Liver (tissue), 9 donors: ENCODE results near the gene OSBP2. TPM values are rescaled to one million over a fixed set of nuclear protein-coding genes. Genes with fewer than 3 reads are reported as not detected.

Source experiments
- DNase-seq: peaks from one replicate; pipeline ENCODE4 v3.0.0-alpha.2; 2017; ENCODE audit warnings: low spot score
- H3K27ac ChIP-seq, 2 donors: one replicate each; pipeline ENCODE4 v1.7.0; 2013; ENCODE audit warnings: inconsistent platforms in 2 of 2, low read length in 2 of 2, control low read depth in 1 of 2, low read depth in 1 of 2, mild to moderate bottlenecking in 1 of 2
- H3K27me3 ChIP-seq, 4 donors: one replicate each; pipeline versions ENCODE4 v1.6.1 to v1.7.0; 2013; ENCODE audit warnings: low read length in 3 of 4, inconsistent platforms in 1 of 4, mild to moderate bottlenecking in 1 of 4, moderate library complexity in 1 of 4; ENCODE audit not compliant: control insufficient read depth in 4 of 4, insufficient read depth in 4 of 4
- H3K36me3 ChIP-seq, 4 donors: one replicate each; pipeline versions ENCODE4 v1.6.1 to v1.7.0; 2013; ENCODE audit warnings: low read length in 3 of 4, mild to moderate bottlenecking in 3 of 4, low read depth in 1 of 4, moderate library complexity in 1 of 4; ENCODE audit not compliant: control insufficient read depth in 4 of 4, insufficient read depth in 3 of 4
- H3K4me1 ChIP-seq, 4 donors: one replicate each; pipeline versions ENCODE4 v1.6.1 to v1.7.0; 2013; ENCODE audit warnings: low read length in 3 of 4, mild to moderate bottlenecking in 3 of 4, moderate library complexity in 1 of 4; ENCODE audit not compliant: control insufficient read depth in 4 of 4, insufficient read depth in 4 of 4
- H3K4me3 ChIP-seq, 3 donors: one replicate each; pipeline versions ENCODE4 v1.6.1 to v1.7.0; 2013; ENCODE audit warnings: low read length in 3 of 3, control low read depth in 1 of 3, low read depth in 1 of 3, mild to moderate bottlenecking in 1 of 3
- H3K9ac ChIP-seq, 2 donors: one replicate each; pipeline ENCODE4 v1.7.0; 2013; ENCODE audit warnings: low read length in 2 of 2, mild to moderate bottlenecking in 2 of 2, moderate library complexity in 2 of 2, control low read depth in 1 of 2, low read depth in 1 of 2
- H3K9me3 ChIP-seq, 4 donors: one replicate each; pipeline versions ENCODE4 v1.6.1 to v1.7.0; 2013; ENCODE audit warnings: low read length in 3 of 4; ENCODE audit not compliant: control insufficient read depth in 4 of 4
- EGR1 ChIP-seq, 2 donors: IDR thresholded peaks; 2 replicates each; pipeline ENCODE4 v1.6.1; 2016 to 2018; ENCODE audit warnings: antibody characterized with exemption in 2 of 2, low read depth in 2 of 2
- FOXA1 ChIP-seq: IDR thresholded peaks from 2 replicates; pipeline ENCODE4 v1.6.1; 2016; ENCODE audit warnings: antibody characterized with exemption
- FOXA2 ChIP-seq: IDR thresholded peaks from 2 replicates; pipeline ENCODE4 v1.6.1; 2016; ENCODE audit warnings: antibody characterized with exemption
- GABPA ChIP-seq, 2 donors: IDR thresholded peaks in 1 of 2; conservative IDR thresholded peaks in 1 of 2; 2 replicates each; pipeline ENCODE4 v1.6.1; 2016; ENCODE audit warnings: antibody characterized with exemption in 2 of 2, mild to moderate bottlenecking in 1 of 2, moderate library complexity in 1 of 2
- HNF4A ChIP-seq, 2 donors: conservative IDR thresholded peaks; 2 replicates each; pipeline ENCODE4 v1.6.1; 2016; ENCODE audit warnings: antibody characterized with exemption in 2 of 2, mild to moderate bottlenecking in 2 of 2
- HNF4G ChIP-seq: IDR thresholded peaks from 2 replicates; pipeline ENCODE4 v1.6.1; 2016; ENCODE audit warnings: antibody characterized with exemption
- JUND ChIP-seq, 2 donors: IDR thresholded peaks; 2 replicates each; pipeline ENCODE4 v1.6.1; 2016; ENCODE audit warnings: antibody characterized with exemption in 2 of 2
- NR2F2 ChIP-seq: IDR thresholded peaks from 2 replicates; pipeline ENCODE4 v1.6.1; 2016; ENCODE audit warnings: antibody characterized with exemption
- RAD21 ChIP-seq, 2 donors: IDR thresholded peaks; 2 replicates each; pipeline ENCODE4 v1.6.1; 2016; ENCODE audit warnings: antibody characterized with exemption in 2 of 2, mild to moderate bottlenecking in 2 of 2
- RXRA ChIP-seq, 2 donors: IDR thresholded peaks; 2 replicates each; pipeline ENCODE4 v1.6.1; 2017 to 2018; ENCODE audit warnings: antibody characterized with exemption in 2 of 2, mild to moderate bottlenecking in 1 of 2
- SP1 ChIP-seq: IDR thresholded peaks from 2 replicates; pipeline ENCODE4 v1.6.1; 2018; ENCODE audit warnings: antibody characterized with exemption, mild to moderate bottlenecking
- TAF1 ChIP-seq: conservative IDR thresholded peaks from 2 replicates; pipeline ENCODE4 v1.6.1; 2016; ENCODE audit warnings: antibody characterized with exemption, mild to moderate bottlenecking
- YY1 ChIP-seq: IDR thresholded peaks from 2 replicates; pipeline ENCODE4 v1.6.1; 2016; ENCODE audit warnings: antibody characterized with exemption, mild to moderate bottlenecking
- WGBS: extraction: QIAGEN DNeasy Blood & Tissue Kit; methylation state at CpG from one replicate; pipeline ENCODE4 v1.1.7; 2013; 5-methylcytosine and 5-hydroxymethylcytosine counted together
- polyA plus RNA-seq, 2 donors: library from polyadenylated mRNA; stranded (reverse) in 1 of 2; unstranded in 1 of 2; fragments of 200-250 nt in 1 of 2; fragments of >200 nt in 1 of 2; fragmentation: Nextera tagmentation in 1 of 2; extraction: Ambion mirVana in 1 of 2; gene quantifications; one replicate each; pipeline versions ENCODE4 v1.2.1 to v1.2.3, GENCODE V29; 2013 to 2015
- total RNA-seq, 2 donors: library from RNA; depleted of rRNA; stranded (reverse); fragments of >200 nt; gene quantifications; one replicate each; pipeline ENCODE4 v1.2.3, GENCODE V29; 2014
- TF ChIP-seq, protein P1 (sequence below): fragments of 150-350 bp; IDR thresholded peaks from 2 replicates; pipeline ENCODE4 v1.5.1; 2017; ENCODE audit warnings: improper control_type of control experiment, low read depth, low read length; ENCODE audit not compliant: missing input control
- TF ChIP-seq, protein P2 (sequence below): IDR thresholded peaks from 2 replicates; pipeline ENCODE4 v1.6.1; 2016; ENCODE audit warnings: antibody characterized with exemption
- TF ChIP-seq, protein P3 (sequence below): IDR thresholded peaks from 2 replicates; pipeline ENCODE4 v1.6.1; 2016; ENCODE audit warnings: antibody characterized with exemption, mild to moderate bottlenecking
- TF ChIP-seq, protein P4 (sequence below): IDR thresholded peaks from 2 replicates; pipeline ENCODE4 v1.6.1; 2016; ENCODE audit warnings: antibody characterized with exemption
- TF ChIP-seq, protein P5 (sequence below): IDR thresholded peaks from 2 replicates; pipeline ENCODE4 v1.6.1; 2016; ENCODE audit warnings: antibody characterized with exemption
- donor health status: healthy.
- donor health status: healthy.
- donor health status: healthy.
- donor health status: healthy.
- donor health status: healthy.

The OSBP2 gene
- total and polyA plus RNA-seq, 4 donors: 0.43 to 192 (median 0.86) TPM

DNA sequence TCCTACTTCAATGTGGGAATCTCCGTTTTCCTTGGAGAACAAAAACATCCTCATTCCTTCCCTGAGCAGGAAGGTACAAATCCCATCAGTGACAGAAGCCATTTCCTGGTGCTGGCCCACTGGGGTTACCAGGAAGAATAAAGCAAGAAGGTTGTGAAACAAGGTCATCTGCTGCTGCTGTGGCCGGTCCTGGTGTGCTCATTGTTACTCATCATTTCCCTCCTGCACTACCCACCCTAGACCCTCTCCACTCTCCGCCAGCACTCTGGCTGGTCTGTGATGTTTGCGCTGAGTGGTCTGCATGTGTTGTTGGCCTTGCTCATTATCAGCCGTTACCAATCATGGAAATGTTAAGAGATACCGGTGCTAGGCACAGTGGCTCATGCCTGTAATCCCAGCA is 37.0 kb downstream of the OSBP2 start (continued):
- TF ChIP-seq, protein P1, sequence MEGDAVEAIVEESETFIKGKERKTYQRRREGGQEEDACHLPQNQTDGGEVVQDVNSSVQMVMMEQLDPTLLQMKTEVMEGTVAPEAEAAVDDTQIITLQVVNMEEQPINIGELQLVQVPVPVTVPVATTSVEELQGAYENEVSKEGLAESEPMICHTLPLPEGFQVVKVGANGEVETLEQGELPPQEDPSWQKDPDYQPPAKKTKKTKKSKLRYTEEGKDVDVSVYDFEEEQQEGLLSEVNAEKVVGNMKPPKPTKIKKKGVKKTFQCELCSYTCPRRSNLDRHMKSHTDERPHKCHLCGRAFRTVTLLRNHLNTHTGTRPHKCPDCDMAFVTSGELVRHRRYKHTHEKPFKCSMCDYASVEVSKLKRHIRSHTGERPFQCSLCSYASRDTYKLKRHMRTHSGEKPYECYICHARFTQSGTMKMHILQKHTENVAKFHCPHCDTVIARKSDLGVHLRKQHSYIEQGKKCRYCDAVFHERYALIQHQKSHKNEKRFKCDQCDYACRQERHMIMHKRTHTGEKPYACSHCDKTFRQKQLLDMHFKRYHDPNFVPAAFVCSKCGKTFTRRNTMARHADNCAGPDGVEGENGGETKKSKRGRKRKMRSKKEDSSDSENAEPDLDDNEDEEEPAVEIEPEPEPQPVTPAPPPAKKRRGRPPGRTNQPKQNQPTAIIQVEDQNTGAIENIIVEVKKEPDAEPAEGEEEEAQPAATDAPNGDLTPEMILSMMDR: no peak
- no peak for TF ChIP-seq HNF4G

DNA sequence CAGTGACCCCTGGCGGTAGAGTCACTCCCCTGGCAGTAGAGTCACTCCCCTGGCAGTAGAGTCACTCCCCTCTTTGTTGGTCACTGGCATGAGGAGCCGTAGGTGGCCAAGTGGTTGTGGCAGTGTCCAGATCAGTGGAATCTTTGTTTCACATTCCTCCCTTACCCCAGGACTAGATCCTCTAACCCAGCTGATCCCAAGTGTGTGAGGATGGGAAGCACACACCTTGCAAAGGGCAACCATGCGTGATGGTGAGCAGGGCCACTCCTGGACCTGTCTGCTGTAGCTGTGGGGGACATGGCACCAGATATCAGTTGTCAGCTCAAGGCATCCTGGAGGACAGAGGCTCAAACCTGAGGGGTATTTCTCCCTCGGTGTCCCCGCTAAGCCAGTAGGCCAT is 37.8 kb downstream of the OSBP2 start:
- H3K9me3 ChIP-seq: no peaks in the 10 kb centered on the region
- no peak overlapping the region for H3K27ac ChIP-seq
- no peaks in the 10 kb centered on the region for H3K27me3 ChIP-seq
- WGBS: 94% methylated on average over 5 of the region's 5 CpGs
- DNase-seq: no peak
- H3K36me3 ChIP-seq: no peaks in the 10 kb centered on the region
- TF ChIP-seq RXRA (IDR thresholded peaks at IDR 0.05) (no peak), GABPA (IDR thresholded peaks at IDR 0.05 in 1 of 2, conservative IDR thresholded peaks at IDR 0.05 in 1 of 2) (no peak), YY1 (no peak), SP1 (no peak), JUND (IDR thresholded peaks at IDR 0.05) (no peak), FOXA1 (no peak), NR2F2 (no peak), TAF1 (no peak), FOXA2 (no peak), EGR1 (IDR thresholded peaks at IDR 0.05; ENCODE audit: low read depth in 2 of 2) (no peak), HNF4A (conservative IDR thresholded peaks at IDR 0.05) (no peak), HNF4G (no peak), RAD21 (IDR thresholded peaks at IDR 0.05) (no peak)
- TF ChIP-seq, protein P2, sequence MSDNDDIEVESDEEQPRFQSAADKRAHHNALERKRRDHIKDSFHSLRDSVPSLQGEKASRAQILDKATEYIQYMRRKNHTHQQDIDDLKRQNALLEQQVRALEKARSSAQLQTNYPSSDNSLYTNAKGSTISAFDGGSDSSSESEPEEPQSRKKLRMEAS: no peak
- TF ChIP-seq, protein P3, sequence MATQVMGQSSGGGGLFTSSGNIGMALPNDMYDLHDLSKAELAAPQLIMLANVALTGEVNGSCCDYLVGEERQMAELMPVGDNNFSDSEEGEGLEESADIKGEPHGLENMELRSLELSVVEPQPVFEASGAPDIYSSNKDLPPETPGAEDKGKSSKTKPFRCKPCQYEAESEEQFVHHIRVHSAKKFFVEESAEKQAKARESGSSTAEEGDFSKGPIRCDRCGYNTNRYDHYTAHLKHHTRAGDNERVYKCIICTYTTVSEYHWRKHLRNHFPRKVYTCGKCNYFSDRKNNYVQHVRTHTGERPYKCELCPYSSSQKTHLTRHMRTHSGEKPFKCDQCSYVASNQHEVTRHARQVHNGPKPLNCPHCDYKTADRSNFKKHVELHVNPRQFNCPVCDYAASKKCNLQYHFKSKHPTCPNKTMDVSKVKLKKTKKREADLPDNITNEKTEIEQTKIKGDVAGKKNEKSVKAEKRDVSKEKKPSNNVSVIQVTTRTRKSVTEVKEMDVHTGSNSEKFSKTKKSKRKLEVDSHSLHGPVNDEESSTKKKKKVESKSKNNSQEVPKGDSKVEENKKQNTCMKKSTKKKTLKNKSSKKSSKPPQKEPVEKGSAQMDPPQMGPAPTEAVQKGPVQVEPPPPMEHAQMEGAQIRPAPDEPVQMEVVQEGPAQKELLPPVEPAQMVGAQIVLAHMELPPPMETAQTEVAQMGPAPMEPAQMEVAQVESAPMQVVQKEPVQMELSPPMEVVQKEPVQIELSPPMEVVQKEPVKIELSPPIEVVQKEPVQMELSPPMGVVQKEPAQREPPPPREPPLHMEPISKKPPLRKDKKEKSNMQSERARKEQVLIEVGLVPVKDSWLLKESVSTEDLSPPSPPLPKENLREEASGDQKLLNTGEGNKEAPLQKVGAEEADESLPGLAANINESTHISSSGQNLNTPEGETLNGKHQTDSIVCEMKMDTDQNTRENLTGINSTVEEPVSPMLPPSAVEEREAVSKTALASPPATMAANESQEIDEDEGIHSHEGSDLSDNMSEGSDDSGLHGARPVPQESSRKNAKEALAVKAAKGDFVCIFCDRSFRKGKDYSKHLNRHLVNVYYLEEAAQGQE: no peak
- TF ChIP-seq, protein P1: no peak
- TF ChIP-seq, protein P4, sequence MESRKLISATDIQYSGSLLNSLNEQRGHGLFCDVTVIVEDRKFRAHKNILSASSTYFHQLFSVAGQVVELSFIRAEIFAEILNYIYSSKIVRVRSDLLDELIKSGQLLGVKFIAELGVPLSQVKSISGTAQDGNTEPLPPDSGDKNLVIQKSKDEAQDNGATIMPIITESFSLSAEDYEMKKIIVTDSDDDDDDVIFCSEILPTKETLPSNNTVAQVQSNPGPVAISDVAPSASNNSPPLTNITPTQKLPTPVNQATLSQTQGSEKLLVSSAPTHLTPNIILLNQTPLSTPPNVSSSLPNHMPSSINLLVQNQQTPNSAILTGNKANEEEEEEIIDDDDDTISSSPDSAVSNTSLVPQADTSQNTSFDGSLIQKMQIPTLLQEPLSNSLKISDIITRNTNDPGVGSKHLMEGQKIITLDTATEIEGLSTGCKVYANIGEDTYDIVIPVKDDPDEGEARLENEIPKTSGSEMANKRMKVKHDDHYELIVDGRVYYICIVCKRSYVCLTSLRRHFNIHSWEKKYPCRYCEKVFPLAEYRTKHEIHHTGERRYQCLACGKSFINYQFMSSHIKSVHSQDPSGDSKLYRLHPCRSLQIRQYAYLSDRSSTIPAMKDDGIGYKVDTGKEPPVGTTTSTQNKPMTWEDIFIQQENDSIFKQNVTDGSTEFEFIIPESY: no peak
- TF ChIP-seq, protein P5, sequence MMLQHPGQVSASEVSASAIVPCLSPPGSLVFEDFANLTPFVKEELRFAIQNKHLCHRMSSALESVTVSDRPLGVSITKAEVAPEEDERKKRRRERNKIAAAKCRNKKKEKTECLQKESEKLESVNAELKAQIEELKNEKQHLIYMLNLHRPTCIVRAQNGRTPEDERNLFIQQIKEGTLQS: no peak
- H3K4me1 ChIP-seq: no peaks in the 10 kb centered on the region
- no peak overlapping the region for H3K9ac ChIP-seq
- no peak overlapping the region for H3K4me3 ChIP-seq
